ENCODE data around the gene ZCWPW1. TPM values are rescaled to one million over a fixed set of nuclear protein-coding genes. Genes with fewer than 3 reads are reported as not detected.
"Not testable (repeated sequence)": the region's sequence is repeated elsewhere in the genome, so short reads cannot be mapped to it uniquely, and the experiment has no call there.

ZCWPW1 gene
- total RNA-seq, 1 experiment from 2014 or later: 7.4 TPM

DNA sequence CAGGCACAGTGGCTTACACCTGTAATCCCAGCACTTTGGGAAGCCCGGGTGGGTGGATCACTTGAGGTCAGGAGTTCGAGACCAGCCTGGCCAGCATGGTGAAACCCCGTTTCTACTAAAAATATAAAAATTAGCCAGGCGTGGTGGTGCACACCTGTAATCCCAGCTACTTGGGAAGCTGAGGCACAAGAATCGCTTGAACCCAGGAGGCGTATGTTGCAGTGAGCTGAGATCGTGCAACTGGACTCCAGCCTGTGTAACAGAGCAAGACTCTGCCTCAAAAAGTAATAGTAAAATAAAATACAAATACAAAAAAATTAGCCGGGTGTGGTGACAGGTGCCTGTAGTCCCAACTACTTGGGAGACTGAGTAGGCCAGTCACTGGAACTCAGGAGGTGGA, 10.2 kb upstream of the ZCWPW1 start:
- DNase-seq; H3K9me3 ChIP-seq (ENCODE audit: insufficient read depth, low read depth); intact Hi-C loops (cut with micrococcal nuclease; ENCODE audit: unreplicated experiment); H2AFZ ChIP-seq; H3K4me2 ChIP-seq; H3K4me3 ChIP-seq; CTCF ChIA-PET; H3K9me2 ChIP-seq (ENCODE audit: insufficient read depth); H3K27ac ChIP-seq; H4K20me1 ChIP-seq (ENCODE audit: insufficient read depth); BruUV-seq (replicated peaks); H3K27me3 ChIP-seq (ENCODE audit: insufficient read depth, low read depth): not testable (repeated sequence)
- H3K4me1 ChIP-seq (replicated peaks; ENCODE audit: insufficient read depth): peaks cover 12% of the 10 kb centered on the region
- H3K36me3 ChIP-seq (ENCODE audit: low read depth): peaks cover 11% of the 10 kb centered on the region; the same call in 1 of the 2 replicates
- H3F3A ChIP-seq (ENCODE audit: insufficient read depth, low read depth): peaks cover 41% of the 10 kb centered on the region
- H3K79me2 ChIP-seq (ENCODE audit: low read depth): peaks cover 21% of the 10 kb centered on the region
- POLR2A ChIA-PET (ENCODE audit: unreplicated experiment): interaction anchor here (0.6 to 0.7 kb wide), 2 partner anchors 10 to 52 kb away, joined by 5 to 10 read pairs; no protein-coding TSS in a partner anchor

DNA sequence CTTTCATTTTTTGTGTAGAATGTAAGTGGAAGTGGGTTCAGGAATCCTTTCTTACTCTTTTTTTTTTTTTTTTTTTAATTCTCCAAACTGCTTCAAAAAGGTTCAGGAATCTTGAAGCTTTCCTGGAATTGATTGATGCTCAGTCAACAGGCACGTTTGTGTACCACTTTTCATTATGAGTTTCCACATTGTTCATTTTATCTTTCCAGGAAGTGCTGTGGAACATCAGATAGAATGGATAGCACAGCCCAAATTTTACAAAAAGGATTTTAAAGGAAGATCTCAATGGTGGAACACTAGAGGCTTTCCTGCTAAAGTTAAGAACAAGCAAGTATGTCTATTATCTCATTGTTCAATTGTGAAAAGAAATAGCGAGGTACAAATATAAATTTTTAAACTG, 9.7 kb upstream of the ZCWPW1 start:
- no peak for DNase-seq
- Histone ChIP-seq H3K27me3 (ENCODE audit: insufficient read depth, low read depth) (no peaks in the 10 kb centered on the region), H3K4me1 (replicated peaks; ENCODE audit: insufficient read depth) (peaks cover 17% of the 10 kb centered on the region), H3K4me3 (no peak overlapping the region), H3K4me2 (no peak overlapping the region), H3K27ac (no peak overlapping the region), H3K9me2 (ENCODE audit: insufficient read depth) (no peaks in the 10 kb centered on the region), H3F3A (ENCODE audit: insufficient read depth, low read depth) (peaks cover 47% of the 10 kb centered on the region), H3K9me3 (ENCODE audit: insufficient read depth, low read depth) (no peaks in the 10 kb centered on the region), H2AFZ (no peak overlapping the region), H4K20me1 (ENCODE audit: insufficient read depth) (peaks cover 6% of the 10 kb centered on the region; the same call in 1 of the 2 replicates), H3K79me2 (ENCODE audit: low read depth) (peaks cover 26% of the 10 kb centered on the region), H3K36me3 (ENCODE audit: low read depth) (peaks cover 13% of the 10 kb centered on the region; the same call in 1 of the 2 replicates)
- TF ChIP-seq, protein P1, sequence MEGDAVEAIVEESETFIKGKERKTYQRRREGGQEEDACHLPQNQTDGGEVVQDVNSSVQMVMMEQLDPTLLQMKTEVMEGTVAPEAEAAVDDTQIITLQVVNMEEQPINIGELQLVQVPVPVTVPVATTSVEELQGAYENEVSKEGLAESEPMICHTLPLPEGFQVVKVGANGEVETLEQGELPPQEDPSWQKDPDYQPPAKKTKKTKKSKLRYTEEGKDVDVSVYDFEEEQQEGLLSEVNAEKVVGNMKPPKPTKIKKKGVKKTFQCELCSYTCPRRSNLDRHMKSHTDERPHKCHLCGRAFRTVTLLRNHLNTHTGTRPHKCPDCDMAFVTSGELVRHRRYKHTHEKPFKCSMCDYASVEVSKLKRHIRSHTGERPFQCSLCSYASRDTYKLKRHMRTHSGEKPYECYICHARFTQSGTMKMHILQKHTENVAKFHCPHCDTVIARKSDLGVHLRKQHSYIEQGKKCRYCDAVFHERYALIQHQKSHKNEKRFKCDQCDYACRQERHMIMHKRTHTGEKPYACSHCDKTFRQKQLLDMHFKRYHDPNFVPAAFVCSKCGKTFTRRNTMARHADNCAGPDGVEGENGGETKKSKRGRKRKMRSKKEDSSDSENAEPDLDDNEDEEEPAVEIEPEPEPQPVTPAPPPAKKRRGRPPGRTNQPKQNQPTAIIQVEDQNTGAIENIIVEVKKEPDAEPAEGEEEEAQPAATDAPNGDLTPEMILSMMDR (conservative IDR thresholded peaks at IDR 0.05): no peak
- TF ChIP-seq EZH2 (IDR thresholded peaks at IDR 0.05; ENCODE audit: low read depth): no peak
- intact Hi-C loops (cut with micrococcal nuclease; ENCODE audit: unreplicated experiment): no loop called here
- ChIA-PET POLR2A (ENCODE audit: unreplicated experiment) (interaction anchor here (0.6 to 0.7 kb wide), 2 partner anchors 9 to 51 kb away, joined by 5 to 10 read pairs; no protein-coding TSS in a partner anchor), CTCF (no interaction called here)
- no TSS peak for BruUV-seq (replicated peaks)

DNA sequence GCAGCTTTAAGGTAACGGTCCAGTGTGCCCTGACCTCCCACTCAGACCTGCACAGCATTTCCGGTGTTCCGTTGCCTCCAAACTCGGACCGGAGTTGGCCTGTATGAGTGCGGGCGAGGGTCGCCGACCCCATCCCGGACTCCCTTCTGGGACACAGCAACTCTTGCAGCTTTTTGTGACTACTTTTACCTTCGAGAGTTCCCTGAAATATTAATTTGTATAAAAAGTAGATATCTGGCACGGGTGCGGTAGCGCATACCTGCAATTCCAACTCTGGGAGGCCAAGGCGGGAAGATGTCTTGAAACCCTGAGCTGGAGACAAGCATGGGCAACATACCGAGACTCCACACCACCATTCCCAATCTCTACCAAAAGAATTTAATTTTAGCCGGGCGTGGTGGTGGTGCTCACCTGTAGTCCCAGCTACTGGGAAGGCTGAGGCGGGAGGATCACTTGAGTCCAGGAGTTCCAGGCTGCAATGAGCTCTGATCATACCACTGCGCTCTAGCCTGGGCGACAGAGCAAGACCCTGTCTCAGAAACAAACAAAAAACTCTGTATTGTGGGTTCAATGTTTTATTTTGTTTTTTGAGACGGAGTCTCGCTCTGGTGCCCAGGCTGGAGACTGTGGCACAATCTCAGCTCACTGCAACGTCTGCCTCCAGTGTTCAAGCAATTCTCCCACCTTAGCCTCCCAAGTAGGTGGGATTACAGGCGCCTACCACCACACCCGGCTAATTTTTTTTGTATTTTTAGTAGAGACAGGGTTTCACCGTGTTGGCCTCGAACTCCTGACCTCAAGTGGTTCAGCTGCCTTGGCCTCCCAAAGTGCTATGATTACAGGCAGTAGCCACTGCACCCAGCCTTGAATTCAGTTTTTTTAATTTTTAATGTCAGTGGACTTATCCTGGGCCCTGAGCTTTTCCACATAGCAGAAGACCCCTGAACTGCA, 8.9 kb upstream of the ZCWPW1 start:
- Histone ChIP-seq H2AFZ (peak overlapping the region; percentile 76; the same call in 1 of the 2 replicates), H3K4me3 (peak overlapping the region; percentile 87; the same call in 1 of the 2 replicates), H3K4me1 (replicated peaks; ENCODE audit: insufficient read depth) (peaks cover 22% of the 10 kb centered on the region), H4K20me1 (ENCODE audit: insufficient read depth) (peaks cover 6% of the 10 kb centered on the region), H3K27ac (peak overlapping the region; percentile 77; the same call in 1 of the 2 replicates), H3F3A (ENCODE audit: insufficient read depth, low read depth) (peaks cover 53% of the 10 kb centered on the region), H3K9me3 (ENCODE audit: insufficient read depth, low read depth) (no peaks in the 10 kb centered on the region), H3K36me3 (ENCODE audit: low read depth) (peaks cover 16% of the 10 kb centered on the region; the same call in 1 of the 2 replicates), H3K79me2 (ENCODE audit: low read depth) (peaks cover 34% of the 10 kb centered on the region), H3K4me2 (peak overlapping the region; percentile 96), H3K27me3 (ENCODE audit: insufficient read depth, low read depth) (no peaks in the 10 kb centered on the region), H3K9me2 (ENCODE audit: insufficient read depth) (no peaks in the 10 kb centered on the region)
- TF ChIP-seq EZH2 (IDR thresholded peaks at IDR 0.05; ENCODE audit: low read depth): no peak
- TF ChIP-seq, protein P1 (conservative IDR thresholded peaks at IDR 0.05): no peak
- CTCF ChIA-PET: interaction anchor here (0.6 to 1.0 kb wide), 2 partner anchors 41 to 208 kb away, joined by 3 to 6 read pairs; no protein-coding TSS in a partner anchor
- BruUV-seq (replicated peaks): no TSS peak
- POLR2A ChIA-PET (ENCODE audit: unreplicated experiment): interaction anchor here (0.6 to 1.0 kb wide), 12 partner anchors 7 to 1076 kb away, joined by 3 to 14 read pairs (median 5); partner anchors contain the start of genes POP7, ZCWPW1, ZNF655 and ZNHIT1
- intact Hi-C loops (cut with micrococcal nuclease; ENCODE audit: unreplicated experiment): no loop called here
- DNase-seq: no peak
